ENCODE results near the gene METTL9. TPM values are rescaled to one million over a fixed set of nuclear protein-coding genes. Genes with fewer than 3 reads are reported as not detected.

METTL9 gene
- total RNA-seq, 1 experiment from 2014 or later: 50.7 TPM

- Histone ChIP-seq H3K4me3 (ENCODE audit: low read depth, low read length) (no peak overlapping the region), H3K27me3 (replicated peaks; ENCODE audit: control insufficient read depth, insufficient read depth, low read length) (no peaks in the 10 kb centered on the region), H3K4me1 (no peaks in the 10 kb centered on the region; the same call in 1 of the 2 replicates), H3K36me3 (ENCODE audit: control insufficient read depth, insufficient read depth, low read length) (no peaks in the 10 kb centered on the region), H3K9me3 (no peaks in the 10 kb centered on the region)
- no peak overlapping the region for H3K27ac Mint-ChIP-seq (ENCODE audit: unreplicated experiment)
- TF ChIP-seq CTCF (IDR thresholded peaks at IDR 0.05; ENCODE audit: insufficient read depth in 1 of 2, low read depth in 1 of 2, low read length in 1 of 2, severe bottlenecking in 1 of 2, unreplicated experiment in 1 of 2): no peak
- no peaks in the 10 kb centered on the region for H3K27me3 Mint-ChIP-seq (ENCODE audit: insufficient read depth, unreplicated experiment)
- no TSS peak for BruUV-seq (replicated peaks)
- intact Hi-C loops (cut with micrococcal nuclease; ENCODE audit: unreplicated experiment): no loop called here
- H3K9me3 Mint-ChIP-seq (ENCODE audit: unreplicated experiment): no peaks in the 10 kb centered on the region
- no peak for DNase-seq
- no peaks in the 10 kb centered on the region for H3K36me3 Mint-ChIP-seq (ENCODE audit: insufficient read depth, unreplicated experiment)
- ChIA-PET CTCF (no interaction called here), POLR2A (no interaction called here)
- peaks cover 5% of the 10 kb centered on the region for H3K4me1 Mint-ChIP-seq (ENCODE audit: low read depth, unreplicated experiment)
- no peak overlapping the region for H3K4me3 Mint-ChIP-seq (ENCODE audit: unreplicated experiment)
Observed at GRCh38 chr16:21610006-21610544, 10.7 kb downstream of the METTL9 start.

- Mint-ChIP-seq H3K9me3 (ENCODE audit: unreplicated experiment) (no peaks in the 10 kb centered on the region), H3K27me3 (ENCODE audit: insufficient read depth, unreplicated experiment) (no peaks in the 10 kb centered on the region), H3K4me3 (ENCODE audit: unreplicated experiment) (no peak overlapping the region), H3K4me1 (ENCODE audit: low read depth, unreplicated experiment) (peaks cover 5% of the 10 kb centered on the region), H3K36me3 (ENCODE audit: insufficient read depth, unreplicated experiment) (no peaks in the 10 kb centered on the region), H3K27ac (ENCODE audit: unreplicated experiment) (no peak overlapping the region)
- Histone ChIP-seq H3K36me3 (ENCODE audit: control insufficient read depth, insufficient read depth, low read length) (no peaks in the 10 kb centered on the region), H3K4me3 (ENCODE audit: low read depth, low read length) (no peak overlapping the region), H3K27me3 (replicated peaks; ENCODE audit: control insufficient read depth, insufficient read depth, low read length) (no peaks in the 10 kb centered on the region), H3K4me1 (no peaks in the 10 kb centered on the region; the same call in 1 of the 2 replicates), H3K9me3 (no peaks in the 10 kb centered on the region)
- no peak for TF ChIP-seq CTCF (IDR thresholded peaks at IDR 0.05; ENCODE audit: insufficient read depth in 1 of 2, low read depth in 1 of 2, low read length in 1 of 2, severe bottlenecking in 1 of 2, unreplicated experiment in 1 of 2)
- intact Hi-C loops (cut with micrococcal nuclease; ENCODE audit: unreplicated experiment): no loop called here
- ChIA-PET POLR2A (no interaction called here), CTCF (no interaction called here)
- BruUV-seq (replicated peaks): no TSS peak
- DNase-seq: no peak
Observed at GRCh38 chr16:21610766-21611165, 11.4 kb downstream of the METTL9 start.

GRCh38 chr16:21611198-21611555 lies 11.8 kb downstream of the METTL9 start:
- CTCF ChIA-PET: no interaction called here
- intact Hi-C loops (cut with micrococcal nuclease; ENCODE audit: unreplicated experiment): no loop called here
- no peaks in the 10 kb centered on the region for H3K27me3 ChIP-seq (replicated peaks; ENCODE audit: control insufficient read depth, insufficient read depth, low read length)
- H3K4me1 Mint-ChIP-seq (ENCODE audit: low read depth, unreplicated experiment): peaks cover 5% of the 10 kb centered on the region
- no peaks in the 10 kb centered on the region; the same call in 1 of the 2 replicates for H3K4me1 ChIP-seq
- no peak for TF ChIP-seq CTCF (IDR thresholded peaks at IDR 0.05; ENCODE audit: insufficient read depth in 1 of 2, low read depth in 1 of 2, low read length in 1 of 2, severe bottlenecking in 1 of 2, unreplicated experiment in 1 of 2)
- H3K27ac Mint-ChIP-seq (ENCODE audit: unreplicated experiment): no peak overlapping the region
- BruUV-seq (replicated peaks): no TSS peak
- no peak for DNase-seq
- H3K4me3 Mint-ChIP-seq (ENCODE audit: unreplicated experiment): no peak overlapping the region
- H3K4me3 ChIP-seq (ENCODE audit: low read depth, low read length): no peak overlapping the region
- H3K9me3 ChIP-seq: no peaks in the 10 kb centered on the region
- POLR2A ChIA-PET: no interaction called here
- H3K27me3 Mint-ChIP-seq (ENCODE audit: insufficient read depth, unreplicated experiment): no peaks in the 10 kb centered on the region
- H3K36me3 ChIP-seq (ENCODE audit: control insufficient read depth, insufficient read depth, low read length): no peaks in the 10 kb centered on the region
- no peaks in the 10 kb centered on the region for H3K9me3 Mint-ChIP-seq (ENCODE audit: unreplicated experiment)
- H3K36me3 Mint-ChIP-seq (ENCODE audit: insufficient read depth, unreplicated experiment): no peaks in the 10 kb centered on the region

Measured in Caco-2 (cell line).